Tongue (tissue), 2 donors: ENCODE measurements around the gene NSUN6. TPM values are rescaled to one million over a fixed set of nuclear protein-coding genes. Genes with fewer than 3 reads are reported as not detected.

Experiments
- DNase-seq: peaks from one replicate; pipeline ENCODE4 v3.0.0-alpha.2; 2015
- total RNA-seq: library from RNA; depleted of rRNA; stranded (reverse); fragments of >200 nt; gene quantifications from one replicate; pipeline ENCODE4 v1.2.3, GENCODE V29; 2014

The NSUN6 gene
- total RNA-seq, 1 donor from 2014 or later = 16.0 TPM

GRCh38 chr10:18500576-18500975 lies 150.8 kb downstream of the NSUN6 start:
- no peak for DNase-seq

- DNase-seq = no peak
Observed at GRCh38 chr10:18498998-18499397, 152.4 kb downstream of the NSUN6 start.

GRCh38 chr10:18497806-18498369 lies 153.5 kb downstream of the NSUN6 start:
- DNase-seq = no peak

Other genes starting within 250 kb of the NSUN6 start
- 40.6 TPM for gene ARL5B, start 7.8 kb upstream of the NSUN6 start, total RNA-seq